Central memory CD8-positive, alpha-beta T cell (primary cell): ENCODE measurements around the gene ATP9A.

Experiments
- ATAC-seq: fragments of 150-1000 bp; cut with Tn5 transposase; replicated peaks from 2 replicates; pipeline ENCODE4 v1.10.0; 2022; ENCODE audit warnings: mild to moderate bottlenecking, moderate FRiP score, moderate number of reproducible peaks; ENCODE audit not compliant: poor library complexity, severe bottlenecking; ENCODE audit errors: extremely low read depth
- DNase-seq, 2 donors: peaks; one replicate each; pipeline ENCODE4 v3.0.0; 2021; ENCODE audit warnings: low spot score in 2 of 2
- H3K27ac Mint-ChIP-seq: one replicate; pipeline ENCODE4 v1.8.0; 2022; ENCODE audit warnings: low read depth, mild to moderate bottlenecking, moderate library complexity, mixed read lengths
- H3K27me3 Mint-ChIP-seq: one replicate; pipeline ENCODE4 v1.8.0; 2022; ENCODE audit warnings: mixed read lengths
- H3K36me3 Mint-ChIP-seq: one replicate; pipeline ENCODE4 v1.8.0; 2022; ENCODE audit warnings: mild to moderate bottlenecking, moderate library complexity, mixed read lengths; ENCODE audit not compliant: insufficient read depth
- H3K4me1 Mint-ChIP-seq: one replicate; pipeline ENCODE4 v1.8.0; 2022; ENCODE audit warnings: mixed read lengths
- H3K4me3 Mint-ChIP-seq: one replicate; pipeline ENCODE4 v1.8.0; 2022; ENCODE audit warnings: mild to moderate bottlenecking, moderate library complexity, mixed read lengths
- H3K9me3 Mint-ChIP-seq: one replicate; pipeline ENCODE4 v1.8.0; 2022; ENCODE audit warnings: mixed read lengths

Gene ATP9A

DNA sequence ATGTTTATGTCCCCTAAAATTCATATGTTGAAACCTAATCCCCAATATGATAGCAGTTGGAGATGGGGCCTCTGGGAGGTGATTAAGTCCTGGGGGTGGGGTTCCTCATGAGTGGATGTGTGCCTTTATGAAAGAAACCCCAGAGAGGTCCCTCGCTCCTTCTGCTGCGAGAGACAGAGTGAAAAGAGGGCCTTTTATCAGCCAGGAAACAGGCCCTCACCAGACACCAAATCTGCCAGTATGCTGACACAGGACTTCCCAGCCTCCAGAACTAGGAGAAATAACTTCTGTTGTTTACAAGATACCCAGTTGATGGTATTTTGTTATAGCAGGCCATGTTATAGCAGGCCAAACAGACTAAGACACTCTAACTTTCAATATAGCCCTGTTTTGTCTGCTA is 124.8 kb downstream of the ATP9A start:
- H3K9me3 Mint-ChIP-seq: no peaks in the 10 kb centered on the region

DNA sequence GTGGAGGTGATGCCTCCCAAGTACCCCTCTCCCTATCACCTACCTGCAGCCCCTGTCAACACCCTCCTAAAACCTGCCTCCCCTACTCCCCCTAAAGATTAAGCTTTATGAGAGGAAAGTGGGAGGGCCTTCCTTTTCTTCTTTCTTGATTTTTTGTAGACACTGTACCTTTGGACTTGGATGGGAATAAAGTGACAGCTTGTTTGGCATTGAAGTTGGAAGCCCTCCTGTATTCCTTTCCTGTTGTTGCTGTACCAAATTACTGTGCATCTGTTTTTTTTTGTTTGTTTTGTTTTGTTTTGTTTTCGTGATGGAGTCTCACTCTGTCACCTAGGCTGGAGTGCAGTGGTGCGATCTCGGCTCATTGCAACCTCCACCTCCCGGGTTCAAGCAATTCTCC is 126.3 kb downstream of the ATP9A start:
- H3K36me3 Mint-ChIP-seq: peaks cover 1% of the 10 kb centered on the region
- H3K4me1 Mint-ChIP-seq: peaks cover 6% of the 10 kb centered on the region
- H3K27ac Mint-ChIP-seq: peak overlapping the region; percentile 7
- H3K27me3 Mint-ChIP-seq: no peaks in the 10 kb centered on the region
- no peak overlapping the region for H3K4me3 Mint-ChIP-seq
- no peak for ATAC-seq
- H3K9me3 Mint-ChIP-seq: no peaks in the 10 kb centered on the region
- no peak for DNase-seq

More for the DNA sequence above, 124.8 kb downstream of the ATP9A start:
- no peak overlapping the region for H3K4me3 Mint-ChIP-seq
- no peak overlapping the region for H3K27ac Mint-ChIP-seq
- DNase-seq (no peak), ATAC-seq (no peak)
- no peaks in the 10 kb centered on the region for H3K27me3 Mint-ChIP-seq
- H3K36me3 Mint-ChIP-seq: peaks cover 1% of the 10 kb centered on the region
- peaks cover 6% of the 10 kb centered on the region for H3K4me1 Mint-ChIP-seq

DNA sequence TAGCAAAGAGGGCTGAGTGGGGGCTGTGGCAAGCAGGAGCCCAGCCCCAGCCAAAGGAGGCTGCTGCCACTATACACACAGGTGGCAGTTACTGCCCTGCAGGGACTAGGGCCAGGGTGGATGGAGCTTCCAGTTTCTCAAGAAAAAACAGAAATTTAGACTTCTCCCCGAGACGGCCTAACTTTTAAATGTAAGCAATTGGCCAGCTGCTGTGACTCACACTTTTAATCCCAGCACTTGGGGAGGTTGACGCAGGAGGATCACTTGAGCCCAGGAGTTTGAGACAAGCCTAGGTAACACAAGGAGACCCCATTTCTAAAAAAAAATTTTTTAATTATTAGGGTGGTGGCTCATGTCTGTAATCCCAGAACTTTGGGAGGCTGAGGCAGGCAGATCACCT is 127.4 kb downstream of the ATP9A start:
- Mint-ChIP-seq H3K36me3 (peaks cover 1% of the 10 kb centered on the region), H3K4me1 (peaks cover 6% of the 10 kb centered on the region), H3K9me3 (no peaks in the 10 kb centered on the region), H3K27me3 (no peaks in the 10 kb centered on the region), H3K27ac (no peak overlapping the region), H3K4me3 (no peak overlapping the region)
- DNase-seq: no peak
- no peak for ATAC-seq

DNA sequence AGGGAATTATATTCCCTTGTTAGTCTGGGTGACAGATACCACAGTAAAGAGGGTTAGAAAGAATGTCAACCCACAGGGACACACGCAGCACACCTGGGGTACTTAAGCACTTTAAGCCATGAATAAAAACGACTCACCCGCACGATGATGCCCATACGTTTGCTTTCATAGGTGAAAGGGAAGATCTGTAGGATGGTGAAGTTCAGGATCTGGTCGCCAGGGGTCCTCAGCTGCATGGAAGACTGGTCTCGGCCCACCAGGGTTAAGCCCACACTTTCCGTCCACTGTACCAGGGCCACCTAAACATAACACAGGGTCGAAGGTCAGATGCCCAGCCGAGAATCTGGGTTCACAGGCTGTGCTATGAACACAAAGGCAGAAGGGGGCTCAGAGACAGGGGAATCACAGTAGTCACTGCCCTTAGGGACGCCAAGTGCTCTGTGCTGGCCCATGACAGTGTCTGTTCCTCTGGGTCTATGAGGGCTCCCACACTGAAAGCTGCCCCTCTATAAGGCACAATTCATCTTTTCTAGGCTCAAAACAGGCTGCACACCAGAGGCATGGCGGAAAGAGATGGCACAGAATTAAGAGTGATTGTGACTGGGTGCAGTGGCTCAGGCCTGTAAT is 128.9 kb downstream of the ATP9A start:
- no peak for ATAC-seq
- no peak overlapping the region for H3K27ac Mint-ChIP-seq
- H3K27me3 Mint-ChIP-seq: no peaks in the 10 kb centered on the region
- peaks cover 6% of the 10 kb centered on the region for H3K4me1 Mint-ChIP-seq
- no peaks in the 10 kb centered on the region for H3K9me3 Mint-ChIP-seq
- no peak overlapping the region for H3K4me3 Mint-ChIP-seq
- DNase-seq: peak; percentile 37 to 54
- H3K36me3 Mint-ChIP-seq: no peaks in the 10 kb centered on the region

DNA sequence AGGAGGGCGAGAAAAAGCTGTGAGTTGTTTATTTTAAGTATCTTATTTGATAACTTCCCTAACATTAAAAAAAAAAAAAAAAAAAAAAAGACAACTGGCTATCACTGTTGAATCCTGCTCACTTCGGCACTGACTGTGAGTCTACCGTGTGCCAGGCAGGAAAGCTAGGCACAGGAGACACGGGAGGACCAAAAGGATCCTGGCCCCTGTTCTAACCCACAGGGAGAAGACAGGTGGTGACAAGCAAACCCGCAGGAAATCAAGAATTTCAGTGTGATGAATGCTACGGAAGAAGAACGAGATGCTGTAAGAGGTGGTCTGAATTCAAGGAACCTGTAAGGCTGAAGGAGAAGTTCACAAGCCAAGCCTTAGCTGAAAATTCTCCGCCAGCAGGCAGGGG is 130.9 kb downstream of the ATP9A start:
- Mint-ChIP-seq H3K36me3 (no peaks in the 10 kb centered on the region), H3K4me1 (peaks cover 6% of the 10 kb centered on the region), H3K9me3 (no peaks in the 10 kb centered on the region), H3K4me3 (no peak overlapping the region), H3K27me3 (no peaks in the 10 kb centered on the region), H3K27ac (no peak overlapping the region)
- no peak for ATAC-seq
- no peak for DNase-seq

DNA sequence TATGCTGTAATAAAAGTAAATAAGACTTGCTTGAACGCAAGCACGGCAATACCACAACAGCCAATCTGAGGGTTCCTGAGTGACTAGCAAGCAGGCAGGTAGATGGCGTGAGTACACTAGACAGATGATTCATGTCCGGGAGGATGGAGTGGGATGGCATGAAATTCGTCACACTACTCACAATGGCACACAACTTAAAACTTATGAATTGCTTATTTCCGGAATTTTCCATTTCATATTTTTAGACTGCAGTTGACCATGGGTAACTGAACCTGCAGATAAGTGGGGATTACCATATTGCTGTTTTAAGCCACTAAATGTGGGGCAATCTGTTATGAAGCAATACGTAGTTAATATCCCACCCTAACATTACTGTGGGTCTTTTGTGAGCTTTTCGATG is 132.1 kb downstream of the ATP9A start:
- Mint-ChIP-seq H3K27me3 (no peaks in the 10 kb centered on the region), H3K4me1 (peaks cover 13% of the 10 kb centered on the region), H3K36me3 (no peaks in the 10 kb centered on the region), H3K27ac (no peak overlapping the region), H3K9me3 (no peaks in the 10 kb centered on the region), H3K4me3 (no peak overlapping the region)
- ATAC-seq: no peak
- DNase-seq: no peak

DNA sequence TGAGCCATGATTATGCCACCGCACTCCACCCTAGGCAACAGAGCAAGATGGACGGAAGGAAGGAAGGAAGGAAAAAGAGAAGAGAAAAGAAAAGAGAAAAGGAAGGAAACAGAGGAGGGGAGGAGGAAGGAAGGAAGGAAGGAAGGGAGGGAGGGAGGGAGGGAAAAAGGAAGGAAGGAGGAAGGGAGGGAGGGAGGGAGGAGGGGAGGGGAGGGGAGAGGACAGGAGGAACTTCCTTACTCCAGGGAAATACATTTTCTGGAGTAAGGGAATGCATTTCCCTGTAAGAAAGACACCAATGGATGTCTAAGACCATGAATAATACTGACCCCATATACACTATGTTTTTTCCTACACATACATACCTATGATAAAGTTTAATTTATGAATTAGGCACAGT is 132.5 kb downstream of the ATP9A start:
- no peak for DNase-seq

DNA sequence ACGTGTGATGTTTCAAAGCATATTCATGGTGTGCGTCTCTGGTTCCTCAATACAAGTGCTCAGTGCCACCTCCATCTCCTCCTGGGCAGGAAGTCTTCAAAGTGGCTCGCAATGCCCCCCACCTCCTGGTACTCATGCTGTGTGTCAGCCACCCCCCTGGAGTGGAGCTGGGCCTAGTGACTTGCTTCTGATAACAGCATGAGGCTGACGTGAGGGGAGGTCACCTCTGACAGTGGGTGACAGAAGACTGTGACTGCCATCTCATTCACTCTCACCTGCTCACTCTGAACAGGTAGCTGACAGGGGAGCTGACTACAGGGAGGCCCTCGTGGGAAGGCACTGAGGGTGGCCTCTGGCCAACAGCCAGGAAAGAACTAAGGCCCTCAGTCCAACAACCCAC is 133.3 kb downstream of the ATP9A start:
- DNase-seq (no peak), ATAC-seq (no peak)
- Mint-ChIP-seq H3K9me3 (no peaks in the 10 kb centered on the region), H3K27ac (no peak overlapping the region), H3K36me3 (peaks cover 2% of the 10 kb centered on the region), H3K4me1 (peaks cover 22% of the 10 kb centered on the region), H3K27me3 (no peaks in the 10 kb centered on the region), H3K4me3 (no peak overlapping the region)

More for the DNA sequence above, 132.5 kb downstream of the ATP9A start:
- Mint-ChIP-seq H3K4me3 (no peak overlapping the region), H3K9me3 (no peaks in the 10 kb centered on the region), H3K27me3 (no peaks in the 10 kb centered on the region), H3K36me3 (no peaks in the 10 kb centered on the region), H3K27ac (no peak overlapping the region), H3K4me1 (peaks cover 18% of the 10 kb centered on the region)
- ATAC-seq: no peak

DNA sequence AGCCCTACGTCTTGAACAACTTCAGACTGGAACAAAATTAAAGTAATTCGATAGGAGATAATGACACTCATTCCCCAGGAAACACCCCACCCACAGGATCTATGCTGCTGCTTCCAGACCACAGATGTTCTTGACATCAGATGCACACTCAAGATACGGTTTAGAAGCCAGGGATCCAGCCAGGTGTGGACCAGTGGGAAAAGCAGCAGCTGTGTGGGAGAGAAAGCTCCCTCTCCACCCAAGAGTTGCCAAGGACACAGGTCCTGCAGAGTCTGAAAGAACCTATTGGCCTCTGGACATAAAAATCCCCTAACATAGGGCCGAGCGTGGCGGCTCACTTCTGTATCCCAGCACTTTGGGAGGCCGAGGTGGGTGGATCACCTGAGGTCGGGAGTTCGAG is 133.9 kb downstream of the ATP9A start:
- Mint-ChIP-seq H3K36me3 (peaks cover 2% of the 10 kb centered on the region), H3K27ac (no peak overlapping the region), H3K4me3 (no peak overlapping the region), H3K27me3 (no peaks in the 10 kb centered on the region), H3K4me1 (peaks cover 24% of the 10 kb centered on the region), H3K9me3 (no peaks in the 10 kb centered on the region)
- no peak for DNase-seq
- ATAC-seq: no peak

DNA sequence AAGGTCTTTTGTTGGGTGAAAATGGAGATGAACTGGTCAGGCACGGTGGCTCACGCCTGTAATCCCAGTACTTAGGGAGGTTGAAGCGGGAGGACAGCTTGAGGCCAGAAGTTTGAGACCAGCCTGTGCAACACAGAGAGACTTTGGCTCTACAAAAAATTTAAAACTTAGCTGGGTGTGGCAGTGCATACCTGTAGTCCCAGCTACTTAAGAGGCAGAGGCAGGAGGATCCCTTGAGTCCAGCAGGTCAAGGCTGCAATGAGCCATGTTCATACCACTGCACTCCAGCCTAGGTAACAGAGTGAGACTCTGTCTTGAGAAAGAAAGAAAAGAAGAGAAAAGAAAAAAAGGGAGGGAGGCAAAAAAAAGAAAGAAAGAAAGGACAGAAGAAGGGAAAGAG is 134.8 kb downstream of the ATP9A start:
- H3K4me3 Mint-ChIP-seq: no peak overlapping the region
- peaks cover 2% of the 10 kb centered on the region for H3K36me3 Mint-ChIP-seq
- no peak overlapping the region for H3K27ac Mint-ChIP-seq
- no peak for DNase-seq
- ATAC-seq: no peak
- peaks cover 26% of the 10 kb centered on the region for H3K4me1 Mint-ChIP-seq
- H3K9me3 Mint-ChIP-seq: no peaks in the 10 kb centered on the region
- no peaks in the 10 kb centered on the region for H3K27me3 Mint-ChIP-seq

DNA sequence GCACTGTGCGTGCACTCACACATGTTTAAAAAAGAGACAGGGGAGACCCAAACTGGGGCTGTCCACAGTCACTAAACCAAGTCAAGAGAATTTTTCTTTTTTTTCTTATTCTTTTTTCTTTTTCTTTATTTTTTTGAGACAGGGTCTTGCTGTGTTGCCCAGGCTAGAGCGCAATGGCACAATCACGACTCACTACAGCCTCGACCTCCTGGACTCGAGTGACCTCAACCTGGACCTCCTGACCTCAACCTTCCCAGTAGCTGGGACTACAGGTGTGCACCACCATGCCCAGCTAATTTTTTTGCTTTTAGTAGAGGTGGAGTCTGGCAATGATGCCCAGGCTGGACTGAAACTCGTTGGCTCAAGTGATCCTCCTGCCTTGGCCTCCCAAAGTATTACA is 136.2 kb downstream of the ATP9A start:
- Mint-ChIP-seq H3K4me1 (peaks cover 26% of the 10 kb centered on the region), H3K4me3 (no peak overlapping the region), H3K27ac (peak overlapping the region; percentile 60), H3K27me3 (no peaks in the 10 kb centered on the region), H3K36me3 (peaks cover 2% of the 10 kb centered on the region), H3K9me3 (no peaks in the 10 kb centered on the region)
- ATAC-seq: no peak
- no peak for DNase-seq

DNA sequence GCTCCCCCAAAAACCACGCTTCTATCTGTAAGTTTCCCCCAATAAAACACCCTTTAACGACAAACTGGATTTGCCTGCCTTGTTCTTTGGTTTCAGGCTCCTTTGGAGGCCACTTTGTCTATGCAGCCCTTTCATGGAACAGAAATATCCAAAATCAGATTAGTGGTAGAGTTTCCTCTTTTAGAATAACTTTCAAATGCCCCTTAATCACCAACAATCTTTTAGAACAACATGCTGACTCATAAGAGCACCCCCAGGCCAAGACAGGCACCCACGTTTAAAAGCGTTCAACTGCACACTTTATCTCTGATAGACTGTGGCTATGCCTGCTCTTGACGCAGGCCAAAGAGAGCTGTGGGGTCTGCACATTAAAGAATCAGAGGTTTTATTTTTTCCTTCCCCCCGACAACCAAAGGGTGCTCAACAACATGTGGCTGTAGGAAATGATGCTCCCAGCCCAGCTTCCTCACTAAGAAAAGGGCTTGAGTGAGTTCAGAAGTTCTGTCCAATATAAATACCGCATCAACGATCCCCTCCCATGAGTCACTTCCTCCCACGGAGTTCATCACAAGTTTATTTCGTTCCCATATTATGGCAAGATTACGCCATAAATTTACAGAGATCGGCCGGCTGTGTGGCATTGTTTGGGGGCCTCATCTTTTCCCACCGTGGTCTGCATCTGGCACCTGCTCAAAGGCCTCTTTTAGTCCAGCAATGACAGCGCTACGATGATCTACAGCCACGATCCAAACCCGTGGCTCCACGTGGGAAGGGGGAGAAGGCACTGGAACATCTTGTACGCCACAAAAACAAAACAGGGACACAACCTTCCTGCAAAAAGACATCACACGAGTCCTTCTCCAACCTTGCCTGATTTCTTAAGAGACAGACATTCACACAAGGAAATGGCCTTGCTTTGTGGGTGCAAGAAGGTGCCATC is 136.9 kb downstream of the ATP9A start:
- H3K9me3 Mint-ChIP-seq: no peaks in the 10 kb centered on the region
- peaks cover 2% of the 10 kb centered on the region for H3K36me3 Mint-ChIP-seq
- H3K4me3 Mint-ChIP-seq: peak overlapping the region; percentile 37
- DNase-seq (no peak), ATAC-seq (peak; percentile 81)
- H3K27me3 Mint-ChIP-seq: no peaks in the 10 kb centered on the region
- peak overlapping the region; percentile 60 for H3K27ac Mint-ChIP-seq
- H3K4me1 Mint-ChIP-seq: peaks cover 26% of the 10 kb centered on the region
